Activated gamma-delta T cell treated with anti-CD3 and anti-CD28 coated beads, Interleukin-2, amount 50 U/mL, for 16 hours (primary cell): ENCODE measurements around the gene VAV2.
"Not testable (repeated sequence)": the region's sequence is repeated elsewhere in the genome, so short reads cannot be mapped to it uniquely, and the experiment has no call there.

Source experiments
- DNase-seq: peaks from one replicate; pipeline ENCODE4 v3.0.0-alpha.2; 2020; ENCODE audit warnings: low read depth

Gene VAV2

DNA sequence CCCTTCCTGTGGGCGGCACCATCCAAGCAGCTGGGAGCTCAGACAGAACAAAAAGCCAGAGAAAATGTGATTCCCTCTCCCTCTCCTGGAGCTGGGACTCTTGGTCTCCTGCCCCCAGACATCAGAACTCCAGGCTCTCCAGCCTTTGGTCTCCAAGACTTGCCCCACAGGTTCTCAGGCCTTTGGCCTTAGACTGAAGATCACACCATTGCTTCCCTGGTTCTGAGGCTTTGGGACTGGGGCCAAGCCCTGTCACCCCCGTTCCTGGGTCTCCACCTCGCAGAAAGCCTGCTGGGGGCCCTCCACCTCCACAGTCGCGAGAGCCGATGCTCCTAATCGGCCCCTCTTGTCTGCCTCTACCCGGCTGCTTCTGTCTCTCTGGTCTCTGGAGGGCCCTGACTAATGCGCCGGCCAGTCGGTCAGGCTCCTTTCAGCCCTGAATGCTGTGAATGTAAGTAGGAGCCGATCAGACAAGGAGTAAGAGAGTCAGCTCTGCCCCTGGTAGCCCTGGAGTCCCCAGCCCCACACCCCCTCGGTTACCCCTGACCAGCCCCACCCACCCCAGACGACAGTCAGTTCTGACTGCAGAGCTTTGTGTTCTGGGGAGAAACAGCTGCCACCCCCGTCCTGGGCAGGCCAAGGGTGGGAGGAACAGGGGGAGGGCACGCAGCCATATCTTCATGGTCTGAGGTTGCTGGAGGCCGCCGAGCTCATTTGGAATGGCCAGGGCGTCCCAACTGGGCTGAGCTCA is 57.5 kb downstream of the VAV2 start:
- DNase-seq = no peak

DNA sequence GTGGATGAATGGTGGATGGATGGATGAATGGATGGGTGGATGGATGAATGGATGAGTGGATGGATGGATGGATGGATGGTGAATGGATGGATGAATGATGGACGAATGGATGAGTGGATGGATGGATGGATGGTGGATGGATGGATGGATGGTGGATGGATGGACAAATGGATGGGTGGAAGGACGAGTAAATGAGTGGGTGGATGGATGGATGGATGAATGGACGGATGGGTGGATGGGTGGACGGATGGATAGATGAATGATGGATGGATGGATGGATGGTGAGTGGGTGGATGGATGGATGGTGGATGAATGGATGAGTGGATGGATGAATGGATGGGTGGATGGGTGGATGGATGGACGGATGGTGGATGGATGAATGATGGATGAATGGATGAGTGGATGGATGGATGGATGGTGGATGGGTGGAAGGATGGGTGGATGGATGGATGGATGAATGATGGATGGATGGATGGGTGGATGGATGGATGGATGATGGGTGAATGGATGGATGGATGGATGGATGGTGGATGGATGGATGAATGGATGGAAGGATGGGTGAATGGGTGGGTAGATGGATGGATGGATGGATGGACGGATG is 58.6 kb downstream of the VAV2 start:
- no peak for DNase-seq

DNA sequence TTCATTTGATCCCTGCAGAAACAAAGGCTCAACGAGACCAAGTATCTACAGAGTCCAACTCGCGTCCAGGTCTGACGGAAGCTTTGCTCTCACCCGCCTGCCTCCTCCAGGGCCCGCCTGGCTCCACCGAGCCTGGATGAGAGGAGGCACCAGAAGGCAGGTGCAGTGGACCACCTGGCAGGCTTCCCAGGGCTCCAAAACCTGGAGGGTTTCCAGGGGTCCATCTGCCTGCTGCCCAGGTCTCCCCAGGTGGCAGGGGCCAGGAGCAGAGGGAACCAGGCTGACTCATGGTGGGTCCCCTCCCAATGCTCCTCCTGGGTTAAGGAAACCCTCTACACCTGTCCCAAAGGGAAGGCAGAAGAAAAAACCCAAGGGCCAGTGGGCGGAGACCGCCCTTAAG is 59.5 kb downstream of the VAV2 start:
- DNase-seq = no peak

DNA sequence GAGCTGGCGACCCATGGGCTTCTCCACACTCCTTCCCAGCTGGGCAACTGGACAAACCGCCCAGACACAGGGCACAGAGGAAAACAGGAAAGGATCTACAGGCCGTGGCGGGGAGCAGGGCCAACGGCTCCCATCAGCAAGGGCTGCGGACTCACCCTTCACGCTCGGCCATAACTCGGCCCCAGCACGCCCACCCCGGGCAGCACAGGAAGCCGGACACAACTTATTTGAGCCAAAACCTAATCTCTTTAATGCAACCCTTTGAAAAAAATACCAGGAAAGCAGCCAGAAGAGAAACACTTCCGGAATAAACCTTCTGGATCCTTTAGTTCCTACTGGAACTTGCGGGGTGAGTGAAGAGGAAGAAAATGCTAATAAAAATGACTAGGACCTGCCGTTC is 59.9 kb downstream of the VAV2 start:
- no peak for DNase-seq

DNA sequence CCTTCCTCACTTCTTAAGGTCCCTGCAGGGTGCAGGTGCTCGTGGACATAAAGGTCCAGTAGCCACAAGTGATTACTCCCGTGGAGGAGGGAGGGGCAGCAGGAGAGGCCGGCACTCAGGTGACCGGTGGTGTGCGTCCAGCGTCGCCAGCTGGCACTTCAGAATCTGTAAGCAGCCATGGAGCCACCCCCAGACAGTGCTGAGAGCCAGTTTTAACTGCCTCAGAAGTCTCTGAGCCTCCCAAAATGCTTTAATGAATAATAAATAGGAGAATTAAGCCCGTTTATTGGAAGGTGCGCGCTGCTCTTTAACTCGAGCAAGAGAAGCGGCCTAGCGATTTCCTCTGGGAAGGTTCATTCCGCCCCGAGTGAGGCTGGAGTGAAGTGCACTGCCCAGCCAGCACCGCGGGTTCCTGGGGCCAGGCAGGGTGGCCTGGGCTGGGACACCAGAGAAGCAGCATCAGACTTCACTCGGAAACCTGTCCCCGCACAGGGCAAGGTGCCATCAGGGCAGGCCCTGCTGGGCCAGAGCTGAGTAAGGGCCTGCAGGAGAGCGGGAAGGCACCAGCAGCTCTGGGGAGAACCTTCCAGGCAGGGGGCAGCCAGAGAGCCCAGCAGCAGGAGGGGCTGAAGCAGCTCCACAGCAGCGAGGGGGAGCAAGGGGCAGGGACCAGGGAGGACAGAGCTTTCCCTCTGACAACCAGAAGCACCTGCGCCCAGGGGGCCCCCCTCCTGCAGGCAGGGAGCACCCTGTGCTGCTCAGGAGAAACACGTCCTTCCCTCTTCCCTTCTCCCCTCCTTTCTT is 61.2 kb downstream of the VAV2 start:
- DNase-seq = no peak

DNA sequence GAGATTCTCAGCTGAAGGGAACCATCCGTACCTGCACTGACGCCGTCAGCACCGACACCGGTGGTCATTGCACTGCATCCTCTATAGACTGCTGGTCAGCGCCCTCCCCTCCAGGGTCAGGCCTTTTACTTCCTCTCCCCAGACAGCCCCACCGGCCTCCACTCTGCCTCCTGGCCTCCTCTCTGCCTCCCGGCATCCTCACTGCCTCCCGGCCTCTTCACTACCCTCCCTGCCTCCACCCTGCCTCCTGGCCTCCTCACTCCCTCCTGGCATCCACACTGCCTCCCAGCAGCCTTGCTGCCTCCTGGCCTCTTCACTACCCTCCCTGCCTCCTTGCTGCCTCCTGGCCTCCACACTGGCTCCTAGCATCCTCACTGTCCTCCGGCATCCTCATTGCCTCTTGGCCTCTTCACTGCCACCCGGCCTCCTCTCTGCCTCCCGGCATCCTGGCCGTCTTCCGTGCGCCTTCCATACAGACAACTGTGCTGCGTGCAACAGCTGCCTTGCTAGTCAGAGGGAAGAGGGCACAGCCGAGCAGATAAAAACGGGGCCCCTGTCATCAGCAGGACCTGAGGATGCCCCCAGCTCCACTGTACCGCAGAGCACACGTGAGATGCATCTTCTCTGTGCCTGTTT is 62.0 kb downstream of the VAV2 start:
- DNase-seq = no peak

DNA sequence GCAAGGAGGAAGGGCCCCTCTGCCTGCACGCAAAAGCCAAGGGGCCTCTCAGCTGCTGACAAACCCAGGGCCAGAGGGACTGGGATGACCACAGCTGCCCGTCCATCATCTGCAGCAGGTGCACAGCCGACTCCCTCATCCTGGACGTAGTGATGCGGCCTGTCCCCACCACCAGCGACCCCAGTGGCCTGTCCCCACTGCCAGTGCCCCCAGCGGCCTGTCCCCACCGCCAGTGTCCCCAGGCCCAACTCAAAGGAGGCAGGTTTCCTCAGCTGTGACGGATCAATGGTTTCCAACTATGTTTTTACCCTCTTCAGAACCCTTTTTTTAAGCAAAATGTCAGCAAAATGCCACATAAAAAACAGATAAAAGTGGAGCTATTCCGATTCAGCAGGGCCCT is 62.5 kb downstream of the VAV2 start:
- DNase-seq = no peak

DNA sequence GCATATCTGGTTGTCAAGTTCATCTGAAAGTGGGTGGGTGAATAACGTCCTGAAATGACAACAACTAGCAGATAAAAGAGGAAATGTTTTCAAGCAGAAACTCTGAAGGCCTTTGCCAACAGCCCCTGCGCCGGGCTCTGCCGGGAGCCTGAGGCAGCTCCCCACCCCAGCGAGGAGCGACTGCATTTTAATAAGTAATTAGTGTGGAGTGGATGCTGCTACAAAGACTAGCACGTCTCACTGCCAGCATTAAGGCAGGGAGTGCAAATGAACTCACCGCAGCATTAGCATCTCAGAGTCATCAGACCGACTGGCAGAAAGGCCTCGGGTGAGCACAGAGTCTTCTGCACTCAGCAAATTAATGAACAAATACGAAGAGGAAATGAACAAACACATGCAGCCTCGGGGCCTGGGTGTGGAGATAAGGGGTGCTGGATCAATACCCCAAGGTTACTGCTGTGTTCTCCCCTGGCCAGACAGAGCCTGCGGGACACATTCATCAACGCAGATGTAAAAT is 63.8 kb downstream of the VAV2 start:
- no peak for DNase-seq

DNA sequence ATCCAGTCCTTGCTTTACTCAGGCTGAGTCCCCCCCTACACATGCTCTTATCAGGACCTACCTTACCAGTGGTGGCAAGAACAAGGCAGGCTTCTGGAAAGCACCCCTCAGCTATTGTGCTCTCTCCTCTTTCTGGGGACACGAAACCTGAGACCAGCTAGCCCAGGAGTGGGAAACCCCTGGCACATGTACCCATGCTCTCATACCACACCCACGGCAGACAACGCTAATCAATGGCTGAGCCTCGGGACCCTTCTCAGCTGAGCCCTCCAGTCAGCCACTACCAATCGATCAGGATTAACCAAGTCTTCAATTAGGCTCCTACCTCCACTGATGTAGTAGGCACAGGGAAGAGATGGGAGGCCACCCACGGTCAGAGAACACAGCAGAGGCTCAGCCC is 65.1 kb downstream of the VAV2 start:
- DNase-seq = no peak

DNA sequence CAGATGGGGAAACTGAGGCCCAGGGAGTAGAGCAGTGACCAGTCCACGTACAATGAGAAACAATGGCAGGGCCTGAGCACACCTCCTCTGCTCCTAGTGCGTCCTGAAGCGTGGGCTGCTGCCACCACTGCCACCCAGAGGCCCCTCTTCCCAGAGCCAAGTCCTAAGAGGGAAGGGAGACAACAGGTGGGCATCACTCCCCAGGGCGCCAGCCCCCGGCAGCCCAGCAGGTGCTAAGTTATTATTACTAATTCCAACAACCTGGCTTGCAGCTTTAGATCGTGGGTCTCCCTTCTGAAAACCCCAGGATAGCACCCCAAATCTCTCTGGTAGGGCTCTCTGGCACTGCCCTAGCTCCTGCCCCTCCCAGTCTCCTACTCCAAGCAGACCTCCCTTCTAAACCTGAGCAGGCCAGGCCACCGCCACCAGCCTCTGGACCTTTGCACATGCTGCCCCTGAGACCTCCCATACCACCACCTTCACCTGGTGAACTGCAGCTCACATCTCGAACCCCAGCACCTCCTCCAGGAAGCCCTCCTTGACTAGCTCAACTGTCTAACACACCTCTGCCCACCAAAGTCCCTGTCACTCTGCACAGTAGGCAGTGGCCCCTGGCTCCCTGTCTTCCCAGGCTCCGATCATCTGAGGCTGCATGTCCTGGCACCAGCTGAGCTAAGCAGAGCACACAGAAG is 65.8 kb downstream of the VAV2 start:
- no peak for DNase-seq

DNA sequence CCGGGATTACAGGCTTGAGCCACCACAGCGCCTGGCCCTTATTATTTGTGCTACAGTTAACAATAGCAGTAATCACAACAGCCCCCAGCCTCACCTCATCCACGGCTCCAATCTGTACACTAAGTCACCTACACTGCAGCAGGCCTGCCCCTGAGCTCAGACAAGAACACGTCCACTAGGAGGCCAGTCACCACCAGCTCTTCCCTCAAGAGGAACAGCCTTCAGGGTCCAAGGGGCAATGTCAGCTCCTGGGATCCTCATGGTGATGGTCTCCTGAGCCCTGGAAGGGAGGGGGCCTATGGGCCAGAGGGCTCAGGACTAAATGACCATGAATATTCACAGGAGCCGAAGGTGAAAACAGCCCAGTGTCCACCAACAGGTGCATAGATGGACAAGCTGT is 67.7 kb downstream of the VAV2 start:
- no peak for DNase-seq

DNA sequence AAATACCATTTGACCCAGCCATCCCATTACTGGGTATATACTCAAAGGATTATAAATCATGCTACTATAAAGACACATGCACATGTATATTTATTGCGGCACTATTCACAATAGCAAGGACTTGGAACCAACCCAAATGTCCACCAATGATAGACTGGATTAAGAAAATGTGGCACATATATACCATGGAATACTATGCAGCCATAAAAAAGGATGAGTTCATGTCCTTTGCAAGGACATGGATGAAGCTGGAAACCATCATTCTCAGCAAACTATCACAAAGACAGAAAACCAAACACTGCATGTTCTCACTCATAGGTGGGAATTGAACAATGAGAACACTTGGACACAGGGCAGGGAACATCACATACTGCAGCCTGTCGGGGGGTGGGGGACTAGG is 68.5 kb downstream of the VAV2 start:
- not testable (repeated sequence) for DNase-seq

DNA sequence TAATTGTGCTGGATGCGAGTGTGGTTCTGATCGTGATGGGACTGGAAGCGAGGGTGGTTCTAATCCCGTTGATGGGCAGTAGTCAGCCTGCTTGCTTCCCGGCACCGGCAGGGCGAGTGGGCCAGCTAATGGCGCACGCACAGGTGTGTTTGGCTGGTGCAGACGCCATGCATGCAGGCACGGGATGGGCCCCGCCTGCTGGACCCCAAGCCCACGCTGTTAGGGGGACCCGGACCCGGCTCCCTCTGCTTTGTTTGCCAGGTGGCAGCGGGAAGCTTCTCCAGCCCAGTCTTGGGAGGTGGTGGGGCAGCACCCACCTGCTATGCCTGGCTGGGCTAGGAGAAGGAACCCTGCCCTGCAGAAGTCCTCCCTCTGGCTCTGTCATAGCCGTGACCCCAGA is 70.3 kb downstream of the VAV2 start:
- DNase-seq = no peak

DNA sequence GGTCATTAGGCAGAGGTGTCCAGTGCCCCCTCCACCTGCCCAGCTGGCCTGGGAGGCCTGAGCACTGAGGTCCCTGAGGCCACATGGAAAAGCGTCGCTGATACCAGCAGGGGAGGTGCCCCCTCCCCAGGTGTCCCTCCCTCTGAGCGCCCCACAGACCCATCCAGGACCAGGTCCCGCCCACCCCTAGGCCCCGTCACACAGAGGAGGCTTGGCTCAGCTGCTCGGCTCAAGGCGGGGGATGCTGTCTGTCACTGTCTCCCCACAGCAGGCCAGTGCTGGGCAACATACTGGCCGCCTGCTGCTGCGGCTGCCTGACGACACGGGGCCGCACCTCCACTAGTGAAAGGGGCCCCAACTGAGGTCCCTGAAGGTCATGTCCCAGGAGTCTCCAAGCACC is 71.7 kb downstream of the VAV2 start:
- no peak for DNase-seq

DNA sequence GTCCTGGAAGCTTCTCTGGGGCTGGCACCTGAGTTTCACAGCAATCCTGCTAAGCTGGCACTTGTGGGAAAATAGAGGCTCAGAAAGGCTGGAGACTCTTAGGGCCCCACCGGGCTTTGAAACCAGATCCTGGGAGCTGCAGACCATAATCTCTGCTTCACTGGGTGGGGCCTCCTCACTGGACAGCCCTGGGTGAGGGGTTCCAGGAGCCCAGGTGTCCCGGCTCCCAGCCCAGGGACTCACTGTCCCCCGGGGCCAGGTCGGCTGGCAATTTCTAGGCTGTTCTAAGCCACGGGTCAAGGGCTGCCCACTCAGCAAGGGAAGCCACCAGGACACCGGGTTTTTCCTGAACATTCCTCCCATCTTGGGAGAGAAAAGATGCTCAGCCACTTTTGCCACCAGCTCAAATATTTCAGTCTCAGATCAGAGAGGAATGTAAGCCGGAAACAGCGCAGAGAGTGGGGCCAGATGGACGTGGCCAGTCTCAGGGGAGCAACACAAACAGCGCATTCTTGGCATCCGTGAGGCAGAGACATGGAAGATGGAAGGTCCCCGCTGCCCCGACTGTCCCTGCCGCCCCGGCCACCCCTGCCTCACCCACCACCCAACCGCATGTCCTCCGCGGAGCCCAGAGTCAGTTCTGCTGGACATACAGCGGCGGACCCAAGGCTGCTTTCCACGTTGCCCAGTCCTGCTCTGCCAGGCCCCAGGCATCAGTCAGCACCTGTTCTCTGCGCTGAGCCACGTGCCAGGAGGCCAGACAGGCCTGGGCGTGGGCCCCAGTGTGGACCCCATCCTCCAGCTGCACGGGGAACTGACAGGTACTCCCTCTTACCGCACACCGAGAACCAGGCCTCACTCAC is 72.6 kb downstream of the VAV2 start:
- DNase-seq = no peak

DNA sequence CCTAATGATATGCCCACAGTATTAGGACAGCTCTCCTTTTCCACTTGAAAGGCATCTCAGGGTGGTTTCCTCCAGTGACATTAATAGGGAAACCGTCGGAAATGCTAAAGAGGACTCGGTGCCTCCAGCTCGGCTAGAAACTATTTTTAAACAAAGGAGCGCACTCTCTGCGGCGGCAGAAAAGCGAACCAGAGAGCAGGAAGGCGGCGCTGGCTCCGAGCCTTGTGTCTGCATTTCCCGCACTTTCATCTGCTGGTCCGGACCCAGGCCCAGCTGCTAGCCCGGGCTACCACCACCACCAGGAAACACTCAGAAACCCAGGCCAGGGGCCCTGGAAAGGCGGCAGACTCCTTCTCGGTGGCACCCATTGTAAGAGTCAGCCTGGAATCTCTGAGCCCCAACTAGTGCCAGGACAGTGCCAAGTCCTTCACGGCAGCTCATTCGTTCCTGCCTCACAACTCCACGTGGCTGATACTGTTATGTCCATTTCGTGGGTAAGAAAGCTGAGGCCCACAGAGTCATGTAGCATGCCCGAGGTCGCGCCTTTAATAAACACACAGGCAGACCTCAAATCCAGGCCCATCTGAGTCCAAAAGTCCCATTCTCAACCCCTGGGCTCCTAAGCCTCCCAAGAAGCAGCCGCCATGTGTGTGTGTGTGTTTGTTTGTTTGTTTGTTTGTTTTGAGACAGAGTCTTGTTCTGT is 73.9 kb downstream of the VAV2 start:
- DNase-seq = no peak

DNA sequence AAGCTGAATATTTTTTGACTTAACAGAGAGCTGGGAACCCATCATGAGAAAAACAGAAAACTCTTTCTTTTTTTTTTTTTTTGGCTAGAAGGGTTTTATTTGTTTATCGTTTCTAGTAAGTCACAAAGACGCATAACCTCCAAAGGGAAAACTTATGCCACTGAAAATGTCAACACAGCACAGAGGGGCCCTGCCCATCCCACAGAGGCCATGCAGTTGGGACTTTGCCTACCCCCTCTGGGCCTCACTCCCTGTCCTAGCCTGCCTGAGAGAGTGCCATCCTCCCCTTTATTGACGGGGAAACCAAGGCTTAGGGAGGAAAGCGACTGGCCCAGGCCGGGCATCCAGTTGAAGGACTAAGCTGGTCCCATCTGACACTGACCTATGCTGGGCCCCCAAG is 74.7 kb downstream of the VAV2 start:
- no peak for DNase-seq

DNA sequence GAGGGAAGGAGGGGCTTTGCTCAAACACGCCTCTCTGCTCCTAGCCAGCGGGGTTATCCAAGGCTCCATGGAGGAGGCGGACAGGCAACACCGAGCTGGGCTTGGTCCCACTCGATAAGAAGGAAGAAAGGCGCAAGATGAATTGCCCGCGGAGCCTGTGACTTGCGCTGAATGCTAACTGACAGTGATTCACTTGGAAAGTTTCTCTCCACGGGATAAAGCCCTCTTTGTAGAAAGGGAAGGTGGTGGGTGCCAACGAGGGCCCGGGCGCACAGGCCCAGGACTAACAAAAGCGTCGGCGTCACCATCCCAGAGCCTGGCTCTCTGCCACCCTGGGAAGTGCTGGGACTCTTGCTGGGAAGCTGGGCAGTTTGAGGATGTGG is 76.0 kb downstream of the VAV2 start:
- no peak for DNase-seq

DNA sequence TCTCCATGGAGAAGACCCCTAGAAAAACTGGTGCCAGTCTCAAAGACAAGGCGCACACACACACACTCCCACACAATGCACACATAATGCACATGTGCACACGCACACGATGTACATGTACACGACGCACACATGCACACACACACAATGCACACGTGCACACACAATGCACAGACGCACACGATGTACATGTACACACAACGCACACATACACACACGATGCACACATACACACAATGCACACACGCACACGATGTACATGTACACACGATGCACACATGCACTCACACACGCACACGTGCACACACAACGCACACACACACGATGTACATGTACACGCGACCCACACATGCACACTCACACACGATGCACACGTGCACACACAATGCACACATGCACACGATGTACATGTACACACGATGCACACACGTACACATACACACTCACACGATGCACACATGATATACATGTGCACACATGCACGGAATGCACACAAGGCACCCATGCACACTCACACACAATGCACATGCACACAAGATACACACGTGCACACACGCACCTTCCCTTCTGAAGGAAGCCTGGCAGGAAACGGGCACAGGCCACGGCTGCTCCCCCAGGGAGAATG is 76.5 kb downstream of the VAV2 start:
- DNase-seq = no peak
